HepG2 (cell line): ENCODE measurements around the gene BCL6B. TPM values are rescaled to one million over a fixed set of nuclear protein-coding genes. Genes with fewer than 3 reads are reported as not detected.

ENCODE experiments used
- CBX1 ChIP-seq: IDR thresholded peaks from one replicate; pipeline ENCODE4 v1.6.1; 2016; ENCODE audit warnings: antibody characterized with exemption, low read depth
- GTF3A ChIP-seq: sonication (generic); formaldehyde crosslinking; conservative IDR thresholded peaks from 2 replicates; pipeline ENCODE4 v1.4.0; 2020; ENCODE audit warnings: mild to moderate bottlenecking, missing genetic modification reagents
- HNF4A ChIP-seq: sonication (generic); formaldehyde crosslinking; IDR thresholded peaks from 2 replicates; pipeline ENCODE4 v1.4.0; 2020; ENCODE audit warnings: missing genetic modification reagents
- KDM2A ChIP-seq: sonication (generic); formaldehyde crosslinking; IDR thresholded peaks from 2 replicates; pipeline ENCODE4 v1.4.0; 2020; ENCODE audit warnings: low read depth, missing genetic modification reagents, borderline replicate concordance
- ZNF251 ChIP-seq: sonication (generic); formaldehyde crosslinking; IDR thresholded peaks from 2 replicates; pipeline ENCODE4 v1.9.0; 2021; ENCODE audit warnings: mild to moderate bottlenecking, missing genetic modification reagents
- polyA plus RNA-seq, 8 experiments: library from polyadenylated mRNA; depleted of rRNA in 3 of 8; stranded (reverse) in 7 of 8; unstranded in 1 of 8; fragments of >200 nt; fragmentation: Illumina TruSeq in 4 of 8; extraction: Trizol in 4 of 8; gene quantifications; 2 replicates each; pipeline versions ENCODE4 v1.2.1 to v1.2.3, GENCODE V29; 2011 to 2016; ENCODE audit warnings: low read depth in 4 of 8, missing spikeins in 1 of 8, mixed read lengths in 1 of 8; ENCODE audit not compliant: insufficient read depth in 1 of 8
- total RNA-seq, 5 experiments: library from RNA; depleted of rRNA; stranded (reverse); fragments of >200 nt; fragmentation: Illumina TruSeq; extraction: Trizol; gene quantifications; 2 replicates each; pipeline ENCODE4 v1.2.3, GENCODE V29; 2016; ENCODE audit warnings: low read depth in 1 of 5
- TF ChIP-seq, protein P1 (sequence below): sonication (generic); formaldehyde crosslinking; IDR thresholded peaks from 2 replicates; pipeline ENCODE4 v1.4.0; 2020; ENCODE audit warnings: missing genetic modification reagents
- TF ChIP-seq, protein P2 (sequence below): sonication (generic); formaldehyde crosslinking; IDR thresholded peaks from 2 replicates; pipeline ENCODE4 v1.9.0; 2022; ENCODE audit warnings: low read depth, missing genetic modification reagents
- TF ChIP-seq, protein P3 (sequence below): IDR thresholded peaks from 2 replicates; pipeline ENCODE4 v1.6.1; 2016; ENCODE audit warnings: low read depth
- TF ChIP-seq, protein P4 (sequence below): sonication (generic); formaldehyde crosslinking; IDR thresholded peaks from 2 replicates; pipeline ENCODE4 v1.4.0; 2020; ENCODE audit warnings: missing genetic modification reagents, borderline replicate concordance
- TF ChIP-seq, protein P5 (sequence below): sonication (generic); formaldehyde crosslinking; IDR thresholded peaks from 2 replicates; pipeline ENCODE4 v1.8.1; 2022; ENCODE audit warnings: low read depth, mild to moderate bottlenecking, missing genetic modification reagents

BCL6B gene
- total and polyA plus RNA-seq, 2 of the 13 experiments (the other 11 are each of a cell fraction or from before 2014, with no cell fraction given): not detected

DNA sequence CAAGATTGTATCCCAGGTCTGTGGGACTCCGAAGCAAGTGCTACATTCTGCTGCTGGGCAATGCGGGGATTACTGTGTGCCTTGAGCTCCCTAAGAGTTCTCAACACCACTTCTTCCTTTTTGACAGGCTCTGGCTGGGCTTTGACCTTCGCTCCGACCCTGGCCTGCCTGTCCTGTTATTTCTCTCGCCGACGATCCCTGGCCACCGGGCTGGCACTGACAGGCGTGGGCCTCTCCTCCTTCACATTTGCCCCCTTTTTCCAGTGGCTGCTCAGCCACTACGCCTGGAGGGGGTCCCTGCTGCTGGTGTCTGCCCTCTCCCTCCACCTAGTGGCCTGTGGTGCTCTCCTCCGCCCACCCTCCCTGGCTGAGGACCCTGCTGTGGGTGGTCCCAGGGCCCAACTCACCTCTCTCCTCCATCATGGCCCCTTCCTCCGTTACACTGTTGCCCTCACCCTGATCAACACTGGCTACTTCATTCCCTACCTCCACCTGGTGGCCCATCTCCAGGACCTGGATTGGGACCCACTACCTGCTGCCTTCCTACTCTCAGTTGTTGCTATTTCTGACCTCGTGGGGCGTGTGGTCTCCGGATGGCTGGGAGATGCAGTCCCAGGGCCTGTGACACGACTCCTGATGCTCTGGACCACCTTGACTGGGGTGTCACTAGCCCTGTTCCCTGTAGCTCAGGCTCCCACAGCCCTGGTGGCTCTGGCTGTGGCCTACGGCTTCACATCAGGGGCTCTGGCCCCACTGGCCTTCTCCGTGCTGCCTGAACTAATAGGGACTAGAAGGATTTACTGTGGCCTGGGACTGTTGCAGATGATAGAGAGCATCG, 15.4 kb downstream of the BCL6B start (continued):
- TF ChIP-seq, protein P1, sequence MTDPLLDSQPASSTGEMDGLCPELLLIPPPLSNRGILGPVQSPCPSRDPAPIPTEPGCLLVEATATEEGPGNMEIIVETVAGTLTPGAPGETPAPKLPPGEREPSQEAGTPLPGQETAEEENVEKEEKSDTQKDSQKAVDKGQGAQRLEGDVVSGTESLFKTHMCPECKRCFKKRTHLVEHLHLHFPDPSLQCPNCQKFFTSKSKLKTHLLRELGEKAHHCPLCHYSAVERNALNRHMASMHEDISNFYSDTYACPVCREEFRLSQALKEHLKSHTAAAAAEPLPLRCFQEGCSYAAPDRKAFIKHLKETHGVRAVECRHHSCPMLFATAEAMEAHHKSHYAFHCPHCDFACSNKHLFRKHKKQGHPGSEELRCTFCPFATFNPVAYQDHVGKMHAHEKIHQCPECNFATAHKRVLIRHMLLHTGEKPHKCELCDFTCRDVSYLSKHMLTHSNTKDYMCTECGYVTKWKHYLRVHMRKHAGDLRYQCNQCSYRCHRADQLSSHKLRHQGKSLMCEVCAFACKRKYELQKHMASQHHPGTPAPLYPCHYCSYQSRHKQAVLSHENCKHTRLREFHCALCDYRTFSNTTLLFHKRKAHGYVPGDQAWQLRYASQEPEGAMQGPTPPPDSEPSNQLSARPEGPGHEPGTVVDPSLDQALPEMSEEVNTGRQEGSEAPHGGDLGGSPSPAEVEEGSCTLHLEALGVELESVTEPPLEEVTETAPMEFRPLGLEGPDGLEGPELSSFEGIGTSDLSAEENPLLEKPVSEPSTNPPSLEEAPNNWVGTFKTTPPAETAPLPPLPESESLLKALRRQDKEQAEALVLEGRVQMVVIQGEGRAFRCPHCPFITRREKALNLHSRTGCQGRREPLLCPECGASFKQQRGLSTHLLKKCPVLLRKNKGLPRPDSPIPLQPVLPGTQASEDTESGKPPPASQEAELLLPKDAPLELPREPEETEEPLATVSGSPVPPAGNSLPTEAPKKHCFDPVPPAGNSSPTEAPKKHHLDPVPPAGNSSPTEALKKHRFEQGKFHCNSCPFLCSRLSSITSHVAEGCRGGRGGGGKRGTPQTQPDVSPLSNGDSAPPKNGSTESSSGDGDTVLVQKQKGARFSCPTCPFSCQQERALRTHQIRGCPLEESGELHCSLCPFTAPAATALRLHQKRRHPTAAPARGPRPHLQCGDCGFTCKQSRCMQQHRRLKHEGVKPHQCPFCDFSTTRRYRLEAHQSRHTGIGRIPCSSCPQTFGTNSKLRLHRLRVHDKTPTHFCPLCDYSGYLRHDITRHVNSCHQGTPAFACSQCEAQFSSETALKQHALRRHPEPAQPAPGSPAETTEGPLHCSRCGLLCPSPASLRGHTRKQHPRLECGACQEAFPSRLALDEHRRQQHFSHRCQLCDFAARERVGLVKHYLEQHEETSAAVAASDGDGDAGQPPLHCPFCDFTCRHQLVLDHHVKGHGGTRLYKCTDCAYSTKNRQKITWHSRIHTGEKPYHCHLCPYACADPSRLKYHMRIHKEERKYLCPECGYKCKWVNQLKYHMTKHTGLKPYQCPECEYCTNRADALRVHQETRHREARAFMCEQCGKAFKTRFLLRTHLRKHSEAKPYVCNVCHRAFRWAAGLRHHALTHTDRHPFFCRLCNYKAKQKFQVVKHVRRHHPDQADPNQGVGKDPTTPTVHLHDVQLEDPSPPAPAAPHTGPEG (CRISPR knock-in tag): no peak
- TF ChIP-seq, protein P2, sequence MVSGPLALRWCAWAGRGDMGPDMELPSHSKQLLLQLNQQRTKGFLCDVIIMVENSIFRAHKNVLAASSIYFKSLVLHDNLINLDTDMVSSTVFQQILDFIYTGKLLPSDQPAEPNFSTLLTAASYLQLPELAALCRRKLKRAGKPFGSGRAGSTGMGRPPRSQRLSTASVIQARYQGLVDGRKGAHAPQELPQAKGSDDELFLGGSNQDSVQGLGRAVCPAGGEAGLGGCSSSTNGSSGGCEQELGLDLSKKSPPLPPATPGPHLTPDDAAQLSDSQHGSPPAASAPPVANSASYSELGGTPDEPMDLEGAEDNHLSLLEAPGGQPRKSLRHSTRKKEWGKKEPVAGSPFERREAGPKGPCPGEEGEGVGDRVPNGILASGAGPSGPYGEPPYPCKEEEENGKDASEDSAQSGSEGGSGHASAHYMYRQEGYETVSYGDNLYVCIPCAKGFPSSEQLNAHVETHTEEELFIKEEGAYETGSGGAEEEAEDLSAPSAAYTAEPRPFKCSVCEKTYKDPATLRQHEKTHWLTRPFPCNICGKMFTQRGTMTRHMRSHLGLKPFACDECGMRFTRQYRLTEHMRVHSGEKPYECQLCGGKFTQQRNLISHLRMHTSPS (CRISPR knock-in tag): peak; percentile 45; the same call in 1 of the 2 replicates
- TF ChIP-seq HNF4A (CRISPR knock-in tag) (peak; percentile 54), ZNF251 (CRISPR knock-in tag) (no peak), KDM2A (CRISPR knock-in tag) (0 out of 2 replicates have a peak, but pooled peaks have one; percentile 11), GTF3A (CRISPR knock-in tag) (no peak), CBX1 (no peak)
- TF ChIP-seq, protein P3, sequence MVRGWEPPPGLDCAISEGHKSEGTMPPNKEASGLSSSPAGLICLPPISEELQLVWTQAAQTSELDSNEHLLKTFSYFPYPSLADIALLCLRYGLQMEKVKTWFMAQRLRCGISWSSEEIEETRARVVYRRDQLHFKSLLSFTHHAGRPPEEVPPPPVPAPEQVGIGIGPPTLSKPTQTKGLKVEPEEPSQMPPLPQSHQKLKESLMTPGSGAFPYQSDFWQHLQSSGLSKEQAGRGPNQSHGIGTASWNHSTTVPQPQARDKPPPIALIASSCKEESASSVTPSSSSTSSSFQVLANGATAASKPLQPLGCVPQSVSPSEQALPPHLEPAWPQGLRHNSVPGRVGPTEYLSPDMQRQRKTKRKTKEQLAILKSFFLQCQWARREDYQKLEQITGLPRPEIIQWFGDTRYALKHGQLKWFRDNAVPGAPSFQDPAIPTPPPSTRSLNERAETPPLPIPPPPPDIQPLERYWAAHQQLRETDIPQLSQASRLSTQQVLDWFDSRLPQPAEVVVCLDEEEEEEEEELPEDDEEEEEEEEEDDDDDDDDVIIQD (CRISPR knock-in tag): no peak
- TF ChIP-seq, protein P4, sequence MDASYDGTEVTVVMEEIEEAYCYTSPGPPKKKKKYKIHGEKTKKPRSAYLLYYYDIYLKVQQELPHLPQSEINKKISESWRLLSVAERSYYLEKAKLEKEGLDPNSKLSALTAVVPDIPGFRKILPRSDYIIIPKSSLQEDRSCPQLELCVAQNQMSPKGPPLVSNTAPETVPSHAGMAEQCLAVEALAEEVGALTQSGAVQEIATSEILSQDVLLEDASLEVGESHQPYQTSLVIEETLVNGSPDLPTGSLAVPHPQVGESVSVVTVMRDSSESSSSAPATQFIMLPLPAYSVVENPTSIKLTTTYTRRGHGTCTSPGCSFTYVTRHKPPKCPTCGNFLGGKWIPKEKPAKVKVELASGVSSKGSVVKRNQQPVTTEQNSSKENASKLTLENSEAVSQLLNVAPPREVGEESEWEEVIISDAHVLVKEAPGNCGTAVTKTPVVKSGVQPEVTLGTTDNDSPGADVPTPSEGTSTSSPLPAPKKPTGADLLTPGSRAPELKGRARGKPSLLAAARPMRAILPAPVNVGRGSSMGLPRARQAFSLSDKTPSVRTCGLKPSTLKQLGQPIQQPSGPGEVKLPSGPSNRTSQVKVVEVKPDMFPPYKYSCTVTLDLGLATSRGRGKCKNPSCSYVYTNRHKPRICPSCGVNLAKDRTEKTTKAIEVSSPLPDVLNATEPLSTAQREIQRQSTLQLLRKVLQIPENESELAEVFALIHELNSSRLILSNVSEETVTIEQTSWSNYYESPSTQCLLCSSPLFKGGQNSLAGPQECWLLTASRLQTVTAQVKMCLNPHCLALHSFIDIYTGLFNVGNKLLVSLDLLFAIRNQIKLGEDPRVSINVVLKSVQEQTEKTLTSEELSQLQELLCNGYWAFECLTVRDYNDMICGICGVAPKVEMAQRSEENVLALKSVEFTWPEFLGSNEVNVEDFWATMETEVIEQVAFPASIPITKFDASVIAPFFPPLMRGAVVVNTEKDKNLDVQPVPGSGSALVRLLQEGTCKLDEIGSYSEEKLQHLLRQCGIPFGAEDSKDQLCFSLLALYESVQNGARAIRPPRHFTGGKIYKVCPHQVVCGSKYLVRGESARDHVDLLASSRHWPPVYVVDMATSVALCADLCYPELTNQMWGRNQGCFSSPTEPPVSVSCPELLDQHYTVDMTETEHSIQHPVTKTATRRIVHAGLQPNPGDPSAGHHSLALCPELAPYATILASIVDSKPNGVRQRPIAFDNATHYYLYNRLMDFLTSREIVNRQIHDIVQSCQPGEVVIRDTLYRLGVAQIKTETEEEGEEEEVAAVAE (CRISPR knock-in tag): 0 out of 2 replicates have a peak, but pooled peaks have one; percentile 11
- TF ChIP-seq, protein P5, sequence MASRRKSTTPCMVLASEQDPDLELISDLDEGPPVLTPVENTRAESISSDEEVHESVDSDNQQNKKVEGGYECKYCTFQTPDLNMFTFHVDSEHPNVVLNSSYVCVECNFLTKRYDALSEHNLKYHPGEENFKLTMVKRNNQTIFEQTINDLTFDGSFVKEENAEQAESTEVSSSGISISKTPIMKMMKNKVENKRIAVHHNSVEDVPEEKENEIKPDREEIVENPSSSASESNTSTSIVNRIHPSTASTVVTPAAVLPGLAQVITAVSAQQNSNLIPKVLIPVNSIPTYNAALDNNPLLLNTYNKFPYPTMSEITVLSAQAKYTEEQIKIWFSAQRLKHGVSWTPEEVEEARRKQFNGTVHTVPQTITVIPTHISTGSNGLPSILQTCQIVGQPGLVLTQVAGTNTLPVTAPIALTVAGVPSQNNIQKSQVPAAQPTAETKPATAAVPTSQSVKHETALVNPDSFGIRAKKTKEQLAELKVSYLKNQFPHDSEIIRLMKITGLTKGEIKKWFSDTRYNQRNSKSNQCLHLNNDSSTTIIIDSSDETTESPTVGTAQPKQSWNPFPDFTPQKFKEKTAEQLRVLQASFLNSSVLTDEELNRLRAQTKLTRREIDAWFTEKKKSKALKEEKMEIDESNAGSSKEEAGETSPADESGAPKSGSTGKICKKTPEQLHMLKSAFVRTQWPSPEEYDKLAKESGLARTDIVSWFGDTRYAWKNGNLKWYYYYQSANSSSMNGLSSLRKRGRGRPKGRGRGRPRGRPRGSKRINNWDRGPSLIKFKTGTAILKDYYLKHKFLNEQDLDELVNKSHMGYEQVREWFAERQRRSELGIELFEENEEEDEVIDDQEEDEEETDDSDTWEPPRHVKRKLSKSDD (CRISPR knock-in tag): no peak
